Epithelial cell of prostate (primary cell): ENCODE results near the gene B4GALT6.

ENCODE experiments used
- DNase-seq: peaks from one replicate; pipeline ENCODE4 v3.0.0-alpha.2; 2011; ENCODE audit warnings: low read depth, low spot score
- H3K27ac ChIP-seq: fragments of 450-650 bp; 2 replicates; pipeline ENCODE4 v1.5.1; 2017; ENCODE audit warnings: mild to moderate bottlenecking

The B4GALT6 gene

GRCh38 chr18:31574359-31574758 is 110.0 kb downstream of the B4GALT6 start:
- H3K27ac ChIP-seq: no peak overlapping the region
- DNase-seq: no peak
